ENCODE results near the gene SLC25A21.

DNA sequence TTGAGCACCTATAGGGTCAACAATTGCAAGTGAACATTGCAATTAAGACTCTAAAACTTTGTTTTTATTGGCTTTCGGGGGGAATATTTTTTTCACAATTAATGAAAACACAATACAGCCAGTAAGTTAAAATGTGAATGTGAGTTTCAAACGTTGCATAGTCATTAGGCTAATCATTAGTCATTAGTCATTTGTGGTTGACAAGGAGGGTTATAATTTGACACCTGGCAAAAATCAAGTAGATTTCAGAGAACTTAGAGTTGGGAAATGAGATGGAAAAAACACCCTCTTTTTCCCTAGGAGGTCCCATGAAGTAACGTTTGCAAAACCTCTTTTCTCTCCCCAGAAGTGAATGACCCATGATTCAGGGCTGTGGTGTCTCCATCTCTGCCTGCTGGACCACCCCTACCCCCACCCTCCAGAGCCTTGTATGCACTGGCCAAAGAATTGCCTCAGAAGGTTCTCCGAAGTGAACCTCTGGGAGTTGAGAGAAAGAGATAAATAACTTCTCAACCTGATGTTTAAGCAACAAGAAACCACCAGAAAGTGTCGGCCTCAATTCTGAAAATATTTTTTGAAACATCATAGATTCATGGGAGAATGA is 314.5 kb downstream of the SLC25A21 start:
- TF ChIP-seq, protein P1, sequence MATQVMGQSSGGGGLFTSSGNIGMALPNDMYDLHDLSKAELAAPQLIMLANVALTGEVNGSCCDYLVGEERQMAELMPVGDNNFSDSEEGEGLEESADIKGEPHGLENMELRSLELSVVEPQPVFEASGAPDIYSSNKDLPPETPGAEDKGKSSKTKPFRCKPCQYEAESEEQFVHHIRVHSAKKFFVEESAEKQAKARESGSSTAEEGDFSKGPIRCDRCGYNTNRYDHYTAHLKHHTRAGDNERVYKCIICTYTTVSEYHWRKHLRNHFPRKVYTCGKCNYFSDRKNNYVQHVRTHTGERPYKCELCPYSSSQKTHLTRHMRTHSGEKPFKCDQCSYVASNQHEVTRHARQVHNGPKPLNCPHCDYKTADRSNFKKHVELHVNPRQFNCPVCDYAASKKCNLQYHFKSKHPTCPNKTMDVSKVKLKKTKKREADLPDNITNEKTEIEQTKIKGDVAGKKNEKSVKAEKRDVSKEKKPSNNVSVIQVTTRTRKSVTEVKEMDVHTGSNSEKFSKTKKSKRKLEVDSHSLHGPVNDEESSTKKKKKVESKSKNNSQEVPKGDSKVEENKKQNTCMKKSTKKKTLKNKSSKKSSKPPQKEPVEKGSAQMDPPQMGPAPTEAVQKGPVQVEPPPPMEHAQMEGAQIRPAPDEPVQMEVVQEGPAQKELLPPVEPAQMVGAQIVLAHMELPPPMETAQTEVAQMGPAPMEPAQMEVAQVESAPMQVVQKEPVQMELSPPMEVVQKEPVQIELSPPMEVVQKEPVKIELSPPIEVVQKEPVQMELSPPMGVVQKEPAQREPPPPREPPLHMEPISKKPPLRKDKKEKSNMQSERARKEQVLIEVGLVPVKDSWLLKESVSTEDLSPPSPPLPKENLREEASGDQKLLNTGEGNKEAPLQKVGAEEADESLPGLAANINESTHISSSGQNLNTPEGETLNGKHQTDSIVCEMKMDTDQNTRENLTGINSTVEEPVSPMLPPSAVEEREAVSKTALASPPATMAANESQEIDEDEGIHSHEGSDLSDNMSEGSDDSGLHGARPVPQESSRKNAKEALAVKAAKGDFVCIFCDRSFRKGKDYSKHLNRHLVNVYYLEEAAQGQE (IDR thresholded peaks at IDR 0.05; ENCODE audit: insufficient read depth in 1 of 2, low read depth in 2 of 2, low read length in 1 of 2), result no peak
- TF ChIP-seq, protein P2, sequence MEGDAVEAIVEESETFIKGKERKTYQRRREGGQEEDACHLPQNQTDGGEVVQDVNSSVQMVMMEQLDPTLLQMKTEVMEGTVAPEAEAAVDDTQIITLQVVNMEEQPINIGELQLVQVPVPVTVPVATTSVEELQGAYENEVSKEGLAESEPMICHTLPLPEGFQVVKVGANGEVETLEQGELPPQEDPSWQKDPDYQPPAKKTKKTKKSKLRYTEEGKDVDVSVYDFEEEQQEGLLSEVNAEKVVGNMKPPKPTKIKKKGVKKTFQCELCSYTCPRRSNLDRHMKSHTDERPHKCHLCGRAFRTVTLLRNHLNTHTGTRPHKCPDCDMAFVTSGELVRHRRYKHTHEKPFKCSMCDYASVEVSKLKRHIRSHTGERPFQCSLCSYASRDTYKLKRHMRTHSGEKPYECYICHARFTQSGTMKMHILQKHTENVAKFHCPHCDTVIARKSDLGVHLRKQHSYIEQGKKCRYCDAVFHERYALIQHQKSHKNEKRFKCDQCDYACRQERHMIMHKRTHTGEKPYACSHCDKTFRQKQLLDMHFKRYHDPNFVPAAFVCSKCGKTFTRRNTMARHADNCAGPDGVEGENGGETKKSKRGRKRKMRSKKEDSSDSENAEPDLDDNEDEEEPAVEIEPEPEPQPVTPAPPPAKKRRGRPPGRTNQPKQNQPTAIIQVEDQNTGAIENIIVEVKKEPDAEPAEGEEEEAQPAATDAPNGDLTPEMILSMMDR (IDR thresholded peaks at IDR 0.05), result no peak
- no peak for TF ChIP-seq POLR2AphosphoS5 (IDR thresholded peaks at IDR 0.05; ENCODE audit: low read depth, low read length)
- no peak for TF ChIP-seq SIN3A (IDR thresholded peaks at IDR 0.05; ENCODE audit: borderline replicate concordance, insufficient read depth, low read depth, low read length)
- TF ChIP-seq TCF7L2 (IDR thresholded peaks at IDR 0.05; ENCODE audit: low read depth, low read length), result no peak
